Measurements from ENCODE around the gene NCKAP5. TPM values are rescaled to one million over a fixed set of nuclear protein-coding genes. Genes with fewer than 3 reads are reported as not detected.

Gene NCKAP5
- total and polyA plus RNA-seq, 2 donors (not counting 1 experiment from before 2014, with no cell fraction given): not detected

DNA sequence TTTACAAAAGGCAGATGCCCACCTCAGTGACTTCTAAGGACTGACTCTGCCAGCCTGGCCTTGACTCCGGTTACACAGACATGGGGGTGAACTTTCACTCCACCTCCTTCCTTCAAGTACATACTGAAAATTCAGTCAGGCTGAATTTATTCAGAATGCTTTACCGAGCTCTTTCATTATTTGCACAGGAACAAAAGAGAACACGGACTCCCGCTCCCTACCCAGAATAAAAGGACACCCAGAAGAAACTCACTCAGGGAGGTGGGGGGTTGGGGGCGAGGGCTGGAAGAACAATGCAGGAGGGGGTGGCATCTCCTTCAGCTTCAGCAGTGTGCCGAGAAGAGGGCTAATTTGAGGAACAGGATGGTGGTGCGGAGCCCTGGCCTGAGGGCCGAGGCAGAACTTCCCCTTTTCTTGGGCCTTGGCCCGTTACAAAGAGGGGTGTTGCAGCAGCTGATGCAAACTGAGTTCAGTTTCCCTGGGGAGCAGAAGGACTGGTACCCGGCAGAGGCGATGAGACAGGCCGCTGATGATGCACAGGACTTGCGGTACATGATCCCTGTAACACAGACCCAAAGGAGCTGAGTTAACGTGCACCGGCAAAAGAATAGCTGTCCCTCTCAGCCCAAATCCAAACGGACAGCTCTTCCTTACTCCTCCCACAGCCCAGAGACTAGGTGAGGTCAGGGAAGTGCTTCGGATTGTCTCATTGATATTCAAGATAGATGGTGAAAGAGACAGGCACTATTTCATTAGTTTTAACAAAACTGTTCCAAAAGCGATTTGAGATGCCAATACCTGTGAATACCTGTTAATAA is 922.3 kb downstream of the NCKAP5 start:
- ChIA-PET CTCF (no interaction called here), POLR2A (no interaction called here)
- Histone ChIP-seq H3K27ac (ENCODE audit: low read length in 2 of 2) (no peak overlapping the region), H3K79me2 (ENCODE audit: control insufficient read depth, insufficient read depth, low read length) (no peaks in the 10 kb centered on the region), H3K4me1 (ENCODE audit: control insufficient read depth in 2 of 2, insufficient read depth in 2 of 2, low read length in 2 of 2) (peaks cover 4 to 11% of the 10 kb centered on the region in 2 donors), H3K4me3 (ENCODE audit: control extremely low read depth in 1 of 5, extremely low read depth in 1 of 5, insufficient read depth in 1 of 5, low read depth in 2 of 5, low read length in 4 of 5) (no peak overlapping the region), H3K27me3 (replicated peaks in 1 of 4; ENCODE audit: control extremely low read depth in 1 of 4, control insufficient read depth in 3 of 4, insufficient read depth in 4 of 4, low read length in 3 of 4) (peaks cover 0 to 3% (median 0%) of the 10 kb centered on the region in 4 experiments), H2AFZ (ENCODE audit: insufficient read depth, low read depth, low read length, poor library complexity, severe bottlenecking) (no peak overlapping the region), H3K4me2 (replicated peaks; ENCODE audit: low read depth, low read length, poor library complexity, severe bottlenecking) (peak overlapping the region; percentile 42), H3K36me3 (replicated peaks in 1 of 2; ENCODE audit: control extremely low read depth in 1 of 2, control insufficient read depth in 1 of 2, extremely low read depth in 1 of 2, insufficient read depth in 2 of 2, low read length in 1 of 2) (no peaks in the 10 kb centered on the region), H3K9ac (ENCODE audit: low read length) (no peak overlapping the region), H4K20me1 (ENCODE audit: control insufficient read depth, insufficient read depth, low read length, poor library complexity, severe bottlenecking) (no peaks in the 10 kb centered on the region), H3K9me3 (ENCODE audit: control extremely low read depth in 1 of 3, control insufficient read depth in 2 of 3, insufficient read depth in 1 of 3, low read length in 2 of 3) (peaks cover 0 to 7% (median 0%) of the 10 kb centered on the region in 3 donors)
- Mint-ChIP-seq H3K27ac (peak overlapping the region; percentile 71), H3K9me3 (ENCODE audit: insufficient read depth) (no peaks in the 10 kb centered on the region), H3K4me1 (peaks cover 51% of the 10 kb centered on the region), H3K27me3 (peaks cover 5% of the 10 kb centered on the region), H3K4me3 (peak overlapping the region; percentile 36)
- TF ChIP-seq EZH2 (IDR thresholded peaks at IDR 0.05; ENCODE audit: borderline replicate concordance, insufficient read depth, low read depth, low read length, poor library complexity, severe bottlenecking): no peak
- TF ChIP-seq, protein P1, sequence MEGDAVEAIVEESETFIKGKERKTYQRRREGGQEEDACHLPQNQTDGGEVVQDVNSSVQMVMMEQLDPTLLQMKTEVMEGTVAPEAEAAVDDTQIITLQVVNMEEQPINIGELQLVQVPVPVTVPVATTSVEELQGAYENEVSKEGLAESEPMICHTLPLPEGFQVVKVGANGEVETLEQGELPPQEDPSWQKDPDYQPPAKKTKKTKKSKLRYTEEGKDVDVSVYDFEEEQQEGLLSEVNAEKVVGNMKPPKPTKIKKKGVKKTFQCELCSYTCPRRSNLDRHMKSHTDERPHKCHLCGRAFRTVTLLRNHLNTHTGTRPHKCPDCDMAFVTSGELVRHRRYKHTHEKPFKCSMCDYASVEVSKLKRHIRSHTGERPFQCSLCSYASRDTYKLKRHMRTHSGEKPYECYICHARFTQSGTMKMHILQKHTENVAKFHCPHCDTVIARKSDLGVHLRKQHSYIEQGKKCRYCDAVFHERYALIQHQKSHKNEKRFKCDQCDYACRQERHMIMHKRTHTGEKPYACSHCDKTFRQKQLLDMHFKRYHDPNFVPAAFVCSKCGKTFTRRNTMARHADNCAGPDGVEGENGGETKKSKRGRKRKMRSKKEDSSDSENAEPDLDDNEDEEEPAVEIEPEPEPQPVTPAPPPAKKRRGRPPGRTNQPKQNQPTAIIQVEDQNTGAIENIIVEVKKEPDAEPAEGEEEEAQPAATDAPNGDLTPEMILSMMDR (IDR thresholded peaks at IDR 0.05): no peak
- peak; percentile 40 for DNase-seq
- ATAC-seq (ENCODE audit: low read depth): peak; percentile 92
- intact Hi-C loops (cut with micrococcal nuclease): no loop called here
- WGBS (ENCODE audit: insufficient coverage): 30% methylated on average over 10 of the region's 18 CpGs

DNA sequence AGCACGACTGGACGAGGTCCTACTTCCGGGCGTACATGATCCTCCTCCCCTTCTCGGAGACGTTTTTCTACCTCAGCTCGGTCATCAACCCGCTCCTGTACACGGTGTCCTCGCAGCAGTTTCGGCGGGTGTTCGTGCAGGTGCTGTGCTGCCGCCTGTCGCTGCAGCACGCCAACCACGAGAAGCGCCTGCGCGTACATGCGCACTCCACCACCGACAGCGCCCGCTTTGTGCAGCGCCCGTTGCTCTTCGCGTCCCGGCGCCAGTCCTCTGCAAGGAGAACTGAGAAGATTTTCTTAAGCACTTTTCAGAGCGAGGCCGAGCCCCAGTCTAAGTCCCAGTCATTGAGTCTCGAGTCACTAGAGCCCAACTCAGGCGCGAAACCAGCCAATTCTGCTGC is 923.1 kb downstream of the NCKAP5 start:
- no peak overlapping the region for H3K4me2 ChIP-seq (replicated peaks; ENCODE audit: low read depth, low read length, poor library complexity, severe bottlenecking)

More for the DNA sequence above, 923.1 kb downstream of the NCKAP5 start:
- peak overlapping the region; percentile 53 for H3K4me3 Mint-ChIP-seq
- H3K27ac Mint-ChIP-seq: peak overlapping the region; percentile 63
- DNase-seq (peak; percentile 6), ATAC-seq (ENCODE audit: low read depth) (no peak)
- no peaks in the 10 kb centered on the region for H4K20me1 ChIP-seq (ENCODE audit: control insufficient read depth, insufficient read depth, low read length, poor library complexity, severe bottlenecking)
- intact Hi-C loops (cut with micrococcal nuclease): no loop called here
- H3K4me3 ChIP-seq (ENCODE audit: control extremely low read depth in 1 of 5, extremely low read depth in 1 of 5, insufficient read depth in 1 of 5, low read depth in 2 of 5, low read length in 4 of 5): no peak overlapping the region
- peaks cover 4 to 11% of the 10 kb centered on the region in 2 donors for H3K4me1 ChIP-seq (ENCODE audit: control insufficient read depth in 2 of 2, insufficient read depth in 2 of 2, low read length in 2 of 2)
- H3K4me1 Mint-ChIP-seq: peaks cover 51% of the 10 kb centered on the region
- H2AFZ ChIP-seq (ENCODE audit: insufficient read depth, low read depth, low read length, poor library complexity, severe bottlenecking): no peak overlapping the region
- peaks cover 0 to 3% (median 0%) of the 10 kb centered on the region in 4 experiments for H3K27me3 ChIP-seq (replicated peaks in 1 of 4; ENCODE audit: control extremely low read depth in 1 of 4, control insufficient read depth in 3 of 4, insufficient read depth in 4 of 4, low read length in 3 of 4)
- no peak overlapping the region for H3K9ac ChIP-seq (ENCODE audit: low read length)
- TF ChIP-seq EZH2 (IDR thresholded peaks at IDR 0.05; ENCODE audit: borderline replicate concordance, insufficient read depth, low read depth, low read length, poor library complexity, severe bottlenecking): no peak
- TF ChIP-seq, protein P1 (IDR thresholded peaks at IDR 0.05): no peak
- H3K9me3 ChIP-seq (ENCODE audit: control extremely low read depth in 1 of 3, control insufficient read depth in 2 of 3, insufficient read depth in 1 of 3, low read length in 2 of 3): peaks cover 0 to 7% (median 0%) of the 10 kb centered on the region in 3 donors
- H3K9me3 Mint-ChIP-seq (ENCODE audit: insufficient read depth): no peaks in the 10 kb centered on the region
- ChIA-PET POLR2A (no interaction called here), CTCF (no interaction called here)
- 88% methylated on average over 35 of the region's 35 CpGs for WGBS (ENCODE audit: insufficient coverage)
- no peak overlapping the region for H3K27ac ChIP-seq (ENCODE audit: low read length in 2 of 2)
- H3K79me2 ChIP-seq (ENCODE audit: control insufficient read depth, insufficient read depth, low read length): no peaks in the 10 kb centered on the region
- no peaks in the 10 kb centered on the region for H3K36me3 ChIP-seq (replicated peaks in 1 of 2; ENCODE audit: control extremely low read depth in 1 of 2, control insufficient read depth in 1 of 2, extremely low read depth in 1 of 2, insufficient read depth in 2 of 2, low read length in 1 of 2)
- peaks cover 5% of the 10 kb centered on the region for H3K27me3 Mint-ChIP-seq
